DMS53 (cell line): ENCODE measurements around the gene RAB6B.

Source experiments
- DNase-seq: peaks from one replicate; lab custom pipeline; 2025; lab: John Stamatoyannopoulos, UW

Gene RAB6B

DNA sequence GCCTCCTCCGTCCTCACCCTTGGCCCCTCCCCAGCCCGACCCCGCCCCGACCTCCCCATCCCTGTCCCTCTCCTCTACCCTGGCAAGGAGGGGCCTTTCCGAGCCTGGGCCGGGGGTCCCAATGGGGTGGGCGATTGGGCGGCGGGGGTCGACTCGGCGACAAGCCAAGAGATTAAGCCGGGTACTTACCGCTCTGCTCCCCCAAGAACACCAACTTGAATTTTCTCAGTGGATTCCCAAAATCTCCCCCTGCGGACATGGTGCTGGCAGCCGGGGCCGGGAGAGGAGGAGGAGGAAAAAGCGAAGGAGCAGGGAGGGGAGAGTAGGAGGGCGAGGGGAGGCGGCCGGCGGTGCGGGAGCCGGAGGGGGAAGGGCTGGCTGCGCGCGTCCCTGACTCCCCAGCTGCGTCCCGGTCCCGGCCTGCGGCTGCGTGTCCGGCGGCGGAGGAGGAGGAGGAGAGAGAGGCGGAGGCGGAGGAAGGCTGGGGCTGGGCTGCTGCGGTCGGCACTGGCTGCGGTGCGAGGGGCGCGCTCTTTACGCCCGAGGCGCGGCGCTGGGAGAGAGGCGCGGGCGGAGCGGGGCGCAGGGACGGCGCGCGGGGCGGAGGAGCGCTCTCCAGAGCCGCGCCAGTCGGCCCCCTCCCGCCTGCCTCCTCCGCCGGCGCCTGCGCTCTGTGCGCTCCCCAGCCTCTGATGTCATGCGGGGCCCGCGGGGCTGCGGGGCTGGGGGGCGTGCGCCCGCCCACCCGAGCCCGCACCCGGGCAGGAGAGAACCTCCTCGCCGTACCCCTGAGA lies at the start of gene RAB6B:
Gene RAB6B (minus strand): TSS at position 675 of the 794 bp plus-strand sequence. CDS start 416 bp downstream, at position 259.
- peak; percentile 57 for DNase-seq

GRCh38 chr3:133944641-133945380 lies 49.1 kb upstream of the RAB6B start:
- DNase-seq: no peak

DNA sequence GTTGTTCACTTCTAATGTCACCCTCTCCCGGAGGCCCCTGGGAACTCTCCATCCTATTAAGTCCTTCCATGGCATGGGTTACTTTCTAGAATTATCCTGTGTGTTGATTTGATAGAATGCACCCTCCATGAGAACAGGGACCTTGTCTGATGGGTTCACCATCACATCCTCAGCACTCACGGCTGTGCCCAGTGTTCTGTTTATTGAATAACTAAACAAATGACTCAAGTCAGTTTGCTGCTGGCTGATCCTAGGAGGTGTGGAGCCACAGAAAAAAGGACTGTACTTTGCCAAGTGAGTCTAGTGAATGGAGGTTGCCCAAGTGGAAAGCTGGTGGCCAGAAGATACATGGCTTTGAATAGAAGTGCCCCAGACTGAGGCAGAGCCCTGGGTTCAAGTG lies 48.5 kb upstream of the RAB6B start:
- no peak for DNase-seq

GRCh38 chr3:133943639-133944141 lies 48.0 kb upstream of the RAB6B start:
- no peak for DNase-seq

GRCh38 chr3:133943031-133943535 lies 47.4 kb upstream of the RAB6B start:
- no peak for DNase-seq

DNA sequence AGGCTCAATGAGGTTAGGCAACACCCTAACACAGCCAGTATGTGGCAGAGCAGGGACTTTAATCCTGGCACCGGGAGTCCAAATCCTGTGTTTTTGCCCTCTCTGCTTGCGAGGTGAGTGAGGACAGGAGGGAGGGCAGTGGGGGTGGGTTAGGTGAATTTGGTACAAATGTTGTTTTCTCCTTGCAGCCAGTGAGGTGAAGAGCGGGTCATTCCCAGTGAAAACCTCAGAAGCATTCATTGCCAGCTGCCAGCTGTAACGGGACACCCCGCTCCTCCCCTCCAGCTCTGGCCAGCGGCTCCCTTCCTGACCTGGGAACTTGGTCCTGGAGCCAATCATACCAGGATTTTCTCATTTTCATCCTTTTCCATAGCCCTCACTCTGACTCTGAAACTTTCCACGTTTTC lies 45.7 kb upstream of the RAB6B start:
- DNase-seq: no peak

- DNase-seq: no peak
These were observed 44.9 kb upstream of the RAB6B start for GRCh38 chr3:133940536-133940935.

DNA sequence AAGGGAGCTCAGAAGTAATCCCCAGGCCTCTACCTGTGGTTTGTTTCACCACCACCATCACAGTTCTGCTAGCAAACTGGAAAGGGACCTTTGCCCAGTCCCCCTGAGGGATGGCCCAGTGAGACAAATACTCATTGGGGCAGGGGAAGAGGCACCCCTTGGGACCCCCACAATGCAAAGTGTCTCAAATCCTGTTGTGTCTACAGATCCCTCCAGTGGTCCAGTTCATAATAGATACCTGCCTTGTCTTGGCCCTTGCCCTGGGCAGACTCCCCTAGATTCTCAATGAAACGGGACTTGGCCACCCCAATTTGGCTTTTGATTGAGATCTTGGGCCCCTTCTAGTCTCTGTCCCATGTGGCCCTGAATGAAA lies 43.8 kb upstream of the RAB6B start:
- DNase-seq: no peak

DNA sequence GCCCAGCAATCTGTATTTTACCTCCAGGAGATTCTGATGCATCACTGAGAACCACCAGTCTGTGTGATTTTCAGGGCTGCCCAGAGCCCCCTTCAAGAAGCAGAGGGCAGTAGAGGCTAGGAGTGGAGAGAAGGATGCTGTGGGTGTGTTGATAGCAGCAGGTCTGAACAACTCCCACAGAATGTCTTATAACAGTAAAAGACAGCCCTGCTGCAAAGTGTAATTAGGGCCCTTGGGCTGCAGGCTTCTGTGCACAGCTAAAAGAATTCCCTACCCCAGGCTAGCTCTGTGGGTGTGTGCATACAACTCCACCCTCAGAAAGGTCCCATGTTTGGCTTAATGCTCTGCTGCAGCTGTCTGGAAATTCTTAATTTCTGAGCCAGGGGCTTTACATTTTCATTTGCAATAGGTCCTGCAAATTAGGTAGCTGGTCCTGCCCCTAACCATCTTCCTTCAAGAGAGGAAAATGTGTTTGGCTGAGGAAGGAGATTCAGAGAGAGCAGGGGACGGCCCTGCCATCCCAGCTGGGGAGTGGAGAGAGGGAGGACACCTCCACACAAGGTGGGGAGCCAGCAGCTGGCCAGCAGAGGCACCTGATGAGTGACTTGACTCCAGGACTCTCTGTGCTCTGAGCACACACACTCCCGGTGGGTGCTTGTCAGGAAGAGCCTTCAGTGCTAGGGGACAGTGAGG lies 43.2 kb upstream of the RAB6B start:
- DNase-seq: no peak

DNA sequence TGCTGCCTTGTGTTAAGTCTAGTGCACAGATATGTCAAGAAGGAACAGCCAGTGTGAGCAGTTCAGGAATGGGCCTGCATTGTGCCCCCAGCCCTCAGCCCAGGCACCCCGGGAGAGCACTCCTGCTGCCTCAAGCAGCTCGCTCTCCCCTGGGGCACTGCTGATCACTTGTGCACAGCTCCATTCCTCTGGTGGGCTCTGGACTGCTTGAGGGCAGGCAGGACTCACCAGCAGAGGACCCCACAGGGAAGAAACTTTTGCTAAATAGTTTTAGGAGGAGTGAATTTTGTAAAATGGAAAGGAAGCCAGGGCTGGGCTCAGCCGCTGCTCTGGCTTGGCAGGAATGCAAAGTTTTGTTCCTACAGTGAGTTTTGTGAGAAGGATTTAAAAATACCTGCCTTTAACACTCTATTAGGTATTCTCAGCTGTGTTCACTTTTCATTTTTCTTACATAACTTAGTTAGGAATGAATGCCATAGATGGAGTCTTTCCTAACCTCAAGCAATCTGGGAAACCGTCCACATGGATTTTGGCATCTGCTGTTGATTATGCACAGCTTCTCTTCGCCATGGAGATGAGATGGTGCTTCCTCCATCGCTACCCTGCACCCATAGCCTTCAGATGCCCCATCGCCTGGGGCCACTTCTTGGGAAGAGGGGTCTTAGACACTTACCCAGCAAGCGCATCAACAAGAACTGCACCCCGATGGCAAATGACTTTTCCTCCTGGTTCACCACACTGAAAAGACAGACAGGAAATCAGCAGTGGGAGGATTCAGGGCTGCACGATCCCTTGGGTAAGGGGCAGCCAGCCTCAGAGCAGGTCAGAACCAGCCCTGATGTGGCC lies 42.3 kb upstream of the RAB6B start:
- DNase-seq: no peak

DNA sequence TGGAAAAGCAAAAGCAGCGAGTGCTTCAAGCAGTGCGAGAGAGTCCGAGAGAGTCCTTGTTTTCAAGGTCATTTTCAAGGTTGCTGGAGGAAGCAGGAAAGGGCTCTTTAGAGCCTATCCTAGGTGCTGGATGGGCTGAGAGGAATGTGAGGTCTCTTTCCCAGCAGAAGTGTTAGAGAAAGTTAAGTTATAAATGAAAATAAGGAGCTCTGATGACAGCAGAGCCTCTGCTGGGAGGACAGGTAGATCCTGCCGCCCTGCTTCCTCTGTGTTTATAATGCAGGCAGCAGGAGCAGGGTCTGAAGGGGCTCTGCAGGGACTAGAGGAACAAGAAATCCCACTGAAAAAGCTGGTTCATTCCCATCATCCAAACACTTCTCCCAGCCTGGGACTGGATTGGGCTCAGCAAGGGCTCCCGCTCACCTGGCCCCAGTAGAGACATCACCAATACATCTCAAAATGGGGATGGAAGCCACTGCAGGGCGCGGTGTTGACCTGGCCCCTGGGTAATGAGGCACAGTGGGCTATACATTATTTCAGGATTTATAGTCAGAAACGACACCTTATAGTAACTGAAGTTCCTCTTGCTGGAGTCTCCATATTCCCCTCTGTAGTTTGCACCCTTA lies 41.5 kb upstream of the RAB6B start:
- no peak for DNase-seq

DNA sequence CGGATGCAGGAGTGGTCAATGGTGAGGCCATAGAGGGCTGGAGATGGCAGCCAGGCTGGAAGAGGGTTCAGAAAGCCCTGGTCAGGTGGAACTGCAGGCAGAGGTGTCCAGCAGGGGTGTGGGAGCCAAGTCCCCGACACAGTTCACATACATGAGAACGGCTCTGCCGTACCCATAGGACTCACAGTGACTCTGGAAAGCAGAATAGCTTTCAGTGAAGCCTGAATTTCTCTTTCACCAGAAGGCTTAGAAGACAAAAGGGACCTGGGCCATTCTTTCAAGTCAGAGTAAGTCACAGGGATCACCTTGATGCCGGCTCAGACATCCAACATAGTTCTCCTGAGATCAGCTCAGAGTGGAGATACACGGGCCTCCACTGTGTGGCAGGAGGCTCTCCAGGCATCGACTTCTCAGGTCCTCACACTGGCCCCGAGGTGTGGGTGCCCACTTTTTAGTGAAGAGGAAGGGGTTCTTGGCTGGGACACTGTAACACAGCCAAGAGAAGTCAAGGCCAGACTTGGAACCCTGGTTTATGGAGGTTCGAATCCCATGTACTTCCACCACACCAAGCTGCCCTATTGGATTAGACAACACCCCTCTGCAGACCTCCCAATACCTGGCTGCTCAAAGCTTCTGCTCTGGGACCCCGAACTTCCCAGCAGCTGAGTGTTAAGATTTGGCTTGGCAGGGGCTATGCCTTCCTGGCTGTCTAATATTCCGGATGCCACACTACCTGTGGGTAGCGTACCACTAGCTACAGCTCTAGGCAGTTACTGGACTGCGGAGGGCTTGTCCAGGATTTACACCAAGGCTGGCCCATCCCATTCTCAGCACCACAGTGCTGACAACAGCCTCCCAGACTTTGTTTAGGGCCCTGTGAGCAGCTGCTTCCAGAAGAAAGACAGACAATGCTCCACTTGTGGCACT lies 40.4 kb upstream of the RAB6B start:
- no peak for DNase-seq

GRCh38 chr3:133934996-133935842 lies 39.5 kb upstream of the RAB6B start:
- DNase-seq: no peak

DNA sequence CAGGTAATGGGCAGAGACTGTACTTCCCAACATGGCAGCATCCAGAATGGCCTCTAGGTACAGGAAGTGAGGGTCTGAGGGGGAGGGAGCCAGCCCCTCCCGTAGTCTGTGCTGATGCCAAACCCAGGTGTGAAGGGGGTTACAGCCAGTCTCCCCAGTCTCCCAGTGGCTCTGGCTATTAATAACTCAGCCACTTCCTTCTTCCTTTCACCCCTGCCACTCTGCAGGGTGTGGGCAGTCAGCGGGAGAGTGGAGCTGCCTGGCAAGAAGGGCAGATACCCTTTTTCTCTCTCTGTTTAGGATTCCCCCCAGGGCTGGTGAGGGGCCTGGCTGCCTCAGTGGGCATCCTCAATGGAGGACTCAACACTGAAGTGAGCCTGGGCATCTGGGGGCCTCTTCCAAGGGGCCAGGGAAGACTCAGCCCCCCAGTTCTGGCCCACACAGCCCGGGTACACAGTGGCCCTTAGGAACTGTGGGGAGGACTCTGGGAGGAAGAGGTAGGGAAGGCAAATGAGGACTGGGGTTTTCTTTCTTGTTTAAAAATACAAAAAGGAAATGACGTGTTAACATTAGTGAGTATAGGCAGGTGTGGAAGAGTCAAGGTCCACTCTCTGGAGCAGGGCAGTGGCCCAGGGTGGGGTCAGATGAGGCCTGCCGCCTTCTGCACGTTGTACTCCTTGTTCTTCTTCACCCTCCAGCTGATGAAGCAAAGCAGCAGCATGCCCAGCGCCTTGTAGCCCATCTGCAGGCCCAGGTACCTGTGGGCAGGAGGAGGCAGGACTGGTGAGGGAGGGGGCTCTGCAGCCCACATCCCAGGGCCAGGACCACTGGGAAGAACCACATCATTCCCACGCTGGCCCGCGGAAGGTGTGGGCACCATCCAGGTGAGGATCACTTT lies 38.6 kb upstream of the RAB6B start:
- no peak for DNase-seq

- no peak for DNase-seq
These were observed 37.7 kb upstream of the RAB6B start for GRCh38 chr3:133933097-133934024.

DNA sequence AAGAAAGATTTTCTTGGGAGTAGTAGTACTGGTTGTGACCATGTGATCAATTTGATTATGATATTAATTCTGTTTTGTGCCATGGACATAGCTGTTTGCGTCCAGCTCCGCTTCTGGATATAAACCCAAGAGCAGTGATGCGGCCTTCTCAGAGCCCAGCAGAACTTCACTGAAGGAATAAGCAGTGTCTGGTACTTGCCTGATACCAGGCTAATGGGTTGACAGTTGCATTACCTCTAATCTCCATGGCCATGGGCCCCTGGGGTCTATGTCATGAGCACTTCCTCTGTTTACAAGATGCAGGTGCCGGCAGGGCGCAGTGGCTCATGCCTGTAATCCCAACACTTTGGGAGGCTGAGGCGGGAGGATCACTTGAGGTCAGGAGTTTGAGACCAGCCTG lies 36.3 kb upstream of the RAB6B start:
- DNase-seq: no peak

DNA sequence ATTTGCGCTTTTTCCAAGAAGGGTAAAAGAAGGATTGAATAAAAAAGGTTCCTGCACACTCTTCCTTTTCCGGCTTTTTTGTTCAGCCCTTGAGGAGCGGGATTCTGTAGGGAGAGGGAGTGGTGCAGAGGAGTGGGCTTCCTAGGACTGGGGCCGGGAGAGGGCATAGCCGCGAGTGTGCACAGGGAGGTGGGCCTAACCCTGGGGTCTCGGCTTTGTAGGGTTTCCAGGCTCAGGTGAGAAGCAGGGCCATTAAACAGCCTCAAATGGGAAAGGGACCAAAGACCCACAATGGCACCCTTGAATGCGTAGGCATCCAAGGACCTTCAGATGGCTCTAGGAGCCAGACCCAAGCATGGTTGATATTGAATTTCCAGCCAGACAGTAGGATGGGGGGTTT lies 35.4 kb upstream of the RAB6B start:
- no peak for DNase-seq
